ENCODE measurements around the gene DDO. TPM values are rescaled to one million over a fixed set of nuclear protein-coding genes. Genes with fewer than 3 reads are reported as not detected.

The DDO gene
- total and polyA plus RNA-seq, 2 of the 8 experiments (the other 6 are each of a cell fraction or from before 2014, with no cell fraction given) = not detected

GRCh38 chr6:110348961-110349690 is 66.2 kb downstream of the DDO start:
- FAIRE-seq (no peak), DNase-seq (ENCODE audit: low read depth in 1 of 2, low spot score in 2 of 2) (no peak)
- Histone ChIP-seq H4K8ac (ENCODE audit: extremely low read depth, insufficient read depth, low read length) (peak overlapping the region; percentile 38; the same call in 1 of the 2 replicates), H3K14ac (ENCODE audit: insufficient read length) (no peak overlapping the region), H2AFZ (ENCODE audit: low read length) (no peak overlapping the region), H3K9ac (replicated peaks in 1 of 4; ENCODE audit: extremely low read depth in 1 of 4, low read depth in 3 of 4, low read length in 3 of 4) (no peak overlapping the region), H3K4ac (replicated peaks; ENCODE audit: insufficient read length, low read depth, low read length) (no peak overlapping the region), H3K18ac (ENCODE audit: extremely low read depth, low read length) (no peak overlapping the region), H2BK12ac (ENCODE audit: low read depth, low read length) (no peak overlapping the region), H3K23me2 (ENCODE audit: low read depth, low read length) (no peaks in the 10 kb centered on the region), H3K9me3 (ENCODE audit: insufficient read depth in 2 of 2, low read depth in 1 of 2, low read length in 1 of 2) (no peaks in the 10 kb centered on the region), H4K20me1 (replicated peaks in 1 of 2; ENCODE audit: control insufficient read depth in 1 of 2, insufficient read depth in 2 of 2, low read length in 2 of 2) (no peaks in the 10 kb centered on the region), H4K5ac (ENCODE audit: insufficient read length, low read depth, low read length) (no peak overlapping the region), H3K79me2 (ENCODE audit: control insufficient read depth in 1 of 2, insufficient read depth in 2 of 2, low read length in 2 of 2) (no peaks in the 10 kb centered on the region), H3K4me1 (replicated peaks in 1 of 4; ENCODE audit: control insufficient read depth in 3 of 4, insufficient read depth in 4 of 4, low read length in 3 of 4) (peaks cover 0 to 8% (median 3%) of the 10 kb centered on the region in 4 experiments; a peak in 3 of 7 replicates), H3K79me1 (ENCODE audit: low read depth, low read length) (no peaks in the 10 kb centered on the region), H2BK15ac (ENCODE audit: low read length) (no peak overlapping the region), H3K27ac (ENCODE audit: low read depth, low read length) (no peak overlapping the region), H2AK5ac (ENCODE audit: low read depth, low read length) (no peak overlapping the region), H3K56ac (replicated peaks; ENCODE audit: insufficient read length, low read depth, low read length) (no peak overlapping the region), H3K4me2 (ENCODE audit: insufficient read depth in 1 of 2, low read depth in 2 of 2, low read length in 2 of 2) (no peak overlapping the region), H3K36me3 (ENCODE audit: control insufficient read depth in 2 of 4, insufficient read depth in 4 of 4, low read length in 3 of 4) (no peaks in the 10 kb centered on the region), H3K4me3 (ENCODE audit: extremely low read depth in 1 of 4, insufficient read depth in 2 of 4, low read depth in 3 of 4, low read length in 4 of 4) (no peak overlapping the region), H4K91ac (replicated peaks; ENCODE audit: insufficient read length, low read length) (no peak overlapping the region), H3K23ac (ENCODE audit: insufficient read length) (no peak overlapping the region), H2BK120ac (replicated peaks; ENCODE audit: low read depth, low read length) (no peak overlapping the region), H2BK20ac (ENCODE audit: low read length) (no peak overlapping the region), H2BK5ac (ENCODE audit: low read depth, low read length) (no peak overlapping the region), H3K27me3 (replicated peaks in 1 of 4; ENCODE audit: control insufficient read depth in 3 of 4, extremely low read depth in 1 of 4, insufficient read depth in 3 of 4, low read length in 3 of 4) (no peaks in the 10 kb centered on the region)
- POLR2A ChIA-PET (ENCODE audit: partially characterized antibody) = interaction anchor here (0.9 kb wide), 1 partner anchor 26 kb away, joined by 4 read pairs; no protein-coding TSS in a partner anchor
- 88% methylated on average over 11 of the region's 11 CpGs; no CpG with 5 or more reads in 1 of the 2 experiments for WGBS, 2 experiments (ENCODE audit: extremely low coverage in 1 of 2, insufficient coverage in 1 of 2, insufficient read length in 1 of 2, insufficient replicate concordance in 2 of 2, low coverage in 1 of 2, low lambda C conversion rate in 2 of 2, missing lambda C conversion rate in 1 of 2)
- CTCF ChIA-PET (ENCODE audit: partially characterized antibody) = interaction anchor here (1.1 to 1.3 kb wide), 2 partner anchors 8 to 9 kb away, joined by 3 to 6 read pairs; no protein-coding TSS in a partner anchor
- TF ChIP-seq USF2 (IDR thresholded peaks at IDR 0.05; ENCODE audit: low read length) = no peak
- no peak for TF ChIP-seq SP4 (IDR thresholded peaks at IDR 0.05; ENCODE audit: low read length)
- TF ChIP-seq CREB1 (IDR thresholded peaks at IDR 0.05) = no peak
- TF ChIP-seq POU5F1 (IDR thresholded peaks at IDR 0.05; ENCODE audit: low read depth, low read length) = no peak
- no peak for TF ChIP-seq RXRA (IDR thresholded peaks at IDR 0.05; ENCODE audit: insufficient read depth, low read depth, low read length)
- no peak for TF ChIP-seq KDM5A (IDR thresholded peaks at IDR 0.05; ENCODE audit: low read length)
- no peak for TF ChIP-seq JUN (IDR thresholded peaks at IDR 0.05; ENCODE audit: low read depth, low read length)
- no peak for TF ChIP-seq BCL11A (IDR thresholded peaks at IDR 0.05; ENCODE audit: low read depth in 2 of 2, low read length in 2 of 2)
- TF ChIP-seq FOSL1 (IDR thresholded peaks at IDR 0.05; ENCODE audit: insufficient read depth, low read depth, low read length) = no peak
- no peak for TF ChIP-seq EGR1 (IDR thresholded peaks at IDR 0.05; ENCODE audit: borderline replicate concordance, low read depth, low read length)
- no peak for TF ChIP-seq TAF1 (IDR thresholded peaks at IDR 0.05; ENCODE audit: low read depth, low read length)
- no peak for TF ChIP-seq CBX8 (IDR thresholded peaks at IDR 0.05; ENCODE audit: borderline replicate concordance, low read depth, low read length)
